Measurements from ENCODE around the gene HASPIN. TPM values are rescaled to one million over a fixed set of nuclear protein-coding genes. Genes with fewer than 3 reads are reported as not detected.
A peak's percentile ranks its signal among the peaks of the same experiment; 100 is the strongest.

Gene HASPIN
- total and polyA plus RNA-seq, 2 of the 13 experiments (the other 11 are each of a cell fraction or from before 2014, with no cell fraction given), result 2.7 to 8.1 TPM

DNA sequence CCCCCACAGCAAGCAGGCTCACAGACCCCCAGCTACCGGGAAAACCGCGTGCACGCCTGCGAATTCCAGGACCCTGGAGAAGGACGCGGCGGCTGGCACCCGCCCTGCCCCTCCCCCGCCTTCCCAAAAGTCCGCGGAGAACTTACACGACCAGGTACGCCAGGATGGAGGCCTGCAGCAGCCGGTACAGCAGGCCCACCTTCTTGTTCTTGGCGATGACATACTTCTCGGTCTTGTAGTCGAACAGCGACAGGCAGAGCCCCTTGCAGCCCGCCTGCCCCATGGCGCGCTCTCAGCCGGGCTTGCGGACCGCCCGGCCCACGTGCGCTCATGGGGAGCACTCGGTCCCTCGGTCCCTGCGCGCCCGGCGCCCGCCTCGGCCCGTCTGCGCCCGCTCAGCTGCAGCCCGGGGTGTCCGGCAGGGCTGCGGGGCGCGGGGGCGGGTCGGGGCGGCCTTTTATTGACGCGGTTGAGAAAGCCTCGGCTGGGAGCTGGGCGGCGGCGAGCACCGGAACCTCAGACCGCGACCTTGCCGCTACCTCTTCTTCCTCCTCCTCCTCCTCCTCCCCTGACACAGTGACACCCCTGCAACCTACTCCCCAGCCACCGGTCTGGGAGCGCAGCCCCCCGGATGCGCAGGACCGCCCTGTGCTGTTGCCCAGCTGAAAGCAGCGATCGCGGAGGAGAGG, 27.8 kb upstream of the HASPIN start, which contains the start of gene P2RX5 (continued):
- TF ChIP-seq RNF2 (conservative IDR thresholded peaks at IDR 0.05; ENCODE audit: low read depth) (no peak), BHLHE40 (IDR thresholded peaks at IDR 0.05; ENCODE audit: low read length) (no peak), DNMT1 (CRISPR knock-in tag; IDR thresholded peaks at IDR 0.05) (no peak), SRY (CRISPR knock-in tag; IDR thresholded peaks at IDR 0.05) (0 out of 2 replicates have a peak, but pooled peaks have one; percentile 32), MYC (CRISPR knock-in tag; IDR thresholded peaks at IDR 0.05; ENCODE audit: borderline replicate concordance) (peak; percentile 48; the same call in 1 of the 2 replicates), MIER2 (CRISPR knock-in tag; IDR thresholded peaks at IDR 0.05) (peak; percentile 55; the same call in 1 of the 2 replicates), MXD4 (CRISPR knock-in tag; IDR thresholded peaks at IDR 0.05) (peak; percentile 10; the same call in 1 of the 2 replicates), TEAD3 (CRISPR knock-in tag; optimal IDR thresholded peaks at IDR 0.05; ENCODE audit: borderline replicate concordance) (no peak), PHF5A (CRISPR knock-in tag; IDR thresholded peaks at IDR 0.05; ENCODE audit: low read depth, unreplicated experiment) (no peak), ZSCAN25 (CRISPR knock-in tag; IDR thresholded peaks at IDR 0.05) (peak; percentile 85)
- TF ChIP-seq, protein P1, sequence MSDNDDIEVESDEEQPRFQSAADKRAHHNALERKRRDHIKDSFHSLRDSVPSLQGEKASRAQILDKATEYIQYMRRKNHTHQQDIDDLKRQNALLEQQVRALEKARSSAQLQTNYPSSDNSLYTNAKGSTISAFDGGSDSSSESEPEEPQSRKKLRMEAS (IDR thresholded peaks at IDR 0.05), result peak; percentile 76
- TF ChIP-seq, protein P2, sequence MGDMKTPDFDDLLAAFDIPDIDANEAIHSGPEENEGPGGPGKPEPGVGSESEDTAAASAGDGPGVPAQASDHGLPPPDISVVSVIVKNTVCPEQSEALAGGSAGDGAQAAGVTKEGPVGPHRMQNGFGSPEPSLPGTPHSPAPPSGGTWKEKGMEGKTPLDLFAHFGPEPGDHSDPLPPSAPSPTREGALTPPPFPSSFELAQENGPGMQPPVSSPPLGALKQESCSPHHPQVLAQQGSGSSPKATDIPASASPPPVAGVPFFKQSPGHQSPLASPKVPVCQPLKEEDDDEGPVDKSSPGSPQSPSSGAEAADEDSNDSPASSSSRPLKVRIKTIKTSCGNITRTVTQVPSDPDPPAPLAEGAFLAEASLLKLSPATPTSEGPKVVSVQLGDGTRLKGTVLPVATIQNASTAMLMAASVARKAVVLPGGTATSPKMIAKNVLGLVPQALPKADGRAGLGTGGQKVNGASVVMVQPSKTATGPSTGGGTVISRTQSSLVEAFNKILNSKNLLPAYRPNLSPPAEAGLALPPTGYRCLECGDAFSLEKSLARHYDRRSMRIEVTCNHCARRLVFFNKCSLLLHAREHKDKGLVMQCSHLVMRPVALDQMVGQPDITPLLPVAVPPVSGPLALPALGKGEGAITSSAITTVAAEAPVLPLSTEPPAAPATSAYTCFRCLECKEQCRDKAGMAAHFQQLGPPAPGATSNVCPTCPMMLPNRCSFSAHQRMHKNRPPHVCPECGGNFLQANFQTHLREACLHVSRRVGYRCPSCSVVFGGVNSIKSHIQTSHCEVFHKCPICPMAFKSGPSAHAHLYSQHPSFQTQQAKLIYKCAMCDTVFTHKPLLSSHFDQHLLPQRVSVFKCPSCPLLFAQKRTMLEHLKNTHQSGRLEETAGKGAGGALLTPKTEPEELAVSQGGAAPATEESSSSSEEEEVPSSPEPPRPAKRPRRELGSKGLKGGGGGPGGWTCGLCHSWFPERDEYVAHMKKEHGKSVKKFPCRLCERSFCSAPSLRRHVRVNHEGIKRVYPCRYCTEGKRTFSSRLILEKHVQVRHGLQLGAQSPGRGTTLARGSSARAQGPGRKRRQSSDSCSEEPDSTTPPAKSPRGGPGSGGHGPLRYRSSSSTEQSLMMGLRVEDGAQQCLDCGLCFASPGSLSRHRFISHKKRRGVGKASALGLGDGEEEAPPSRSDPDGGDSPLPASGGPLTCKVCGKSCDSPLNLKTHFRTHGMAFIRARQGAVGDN (CRISPR knock-in tag; IDR thresholded peaks at IDR 0.05), result peak; percentile 58
- TF ChIP-seq, protein P3, sequence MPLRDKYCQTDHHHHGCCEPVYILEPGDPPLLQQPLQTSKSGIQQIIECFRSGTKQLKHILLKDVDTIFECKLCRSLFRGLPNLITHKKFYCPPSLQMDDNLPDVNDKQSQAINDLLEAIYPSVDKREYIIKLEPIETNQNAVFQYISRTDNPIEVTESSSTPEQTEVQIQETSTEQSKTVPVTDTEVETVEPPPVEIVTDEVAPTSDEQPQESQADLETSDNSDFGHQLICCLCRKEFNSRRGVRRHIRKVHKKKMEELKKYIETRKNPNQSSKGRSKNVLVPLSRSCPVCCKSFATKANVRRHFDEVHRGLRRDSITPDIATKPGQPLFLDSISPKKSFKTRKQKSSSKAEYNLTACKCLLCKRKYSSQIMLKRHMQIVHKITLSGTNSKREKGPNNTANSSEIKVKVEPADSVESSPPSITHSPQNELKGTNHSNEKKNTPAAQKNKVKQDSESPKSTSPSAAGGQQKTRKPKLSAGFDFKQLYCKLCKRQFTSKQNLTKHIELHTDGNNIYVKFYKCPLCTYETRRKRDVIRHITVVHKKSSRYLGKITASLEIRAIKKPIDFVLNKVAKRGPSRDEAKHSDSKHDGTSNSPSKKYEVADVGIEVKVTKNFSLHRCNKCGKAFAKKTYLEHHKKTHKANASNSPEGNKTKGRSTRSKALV (CRISPR knock-in tag; IDR thresholded peaks at IDR 0.05), result peak; percentile 89; the same call in 1 of the 2 replicates
- TF ChIP-seq, protein P4, sequence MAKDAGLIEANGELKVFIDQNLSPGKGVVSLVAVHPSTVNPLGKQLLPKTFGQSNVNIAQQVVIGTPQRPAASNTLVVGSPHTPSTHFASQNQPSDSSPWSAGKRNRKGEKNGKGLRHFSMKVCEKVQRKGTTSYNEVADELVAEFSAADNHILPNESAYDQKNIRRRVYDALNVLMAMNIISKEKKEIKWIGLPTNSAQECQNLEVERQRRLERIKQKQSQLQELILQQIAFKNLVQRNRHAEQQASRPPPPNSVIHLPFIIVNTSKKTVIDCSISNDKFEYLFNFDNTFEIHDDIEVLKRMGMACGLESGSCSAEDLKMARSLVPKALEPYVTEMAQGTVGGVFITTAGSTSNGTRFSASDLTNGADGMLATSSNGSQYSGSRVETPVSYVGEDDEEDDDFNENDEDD (CRISPR knock-in tag; IDR thresholded peaks at IDR 0.05; ENCODE audit: borderline replicate concordance), result peak; percentile 40; the same call in 1 of the 2 replicates
- TF ChIP-seq, protein P5, sequence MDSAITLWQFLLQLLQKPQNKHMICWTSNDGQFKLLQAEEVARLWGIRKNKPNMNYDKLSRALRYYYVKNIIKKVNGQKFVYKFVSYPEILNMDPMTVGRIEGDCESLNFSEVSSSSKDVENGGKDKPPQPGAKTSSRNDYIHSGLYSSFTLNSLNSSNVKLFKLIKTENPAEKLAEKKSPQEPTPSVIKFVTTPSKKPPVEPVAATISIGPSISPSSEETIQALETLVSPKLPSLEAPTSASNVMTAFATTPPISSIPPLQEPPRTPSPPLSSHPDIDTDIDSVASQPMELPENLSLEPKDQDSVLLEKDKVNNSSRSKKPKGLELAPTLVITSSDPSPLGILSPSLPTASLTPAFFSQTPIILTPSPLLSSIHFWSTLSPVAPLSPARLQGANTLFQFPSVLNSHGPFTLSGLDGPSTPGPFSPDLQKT (CRISPR knock-in tag; IDR thresholded peaks at IDR 0.05; ENCODE audit: borderline replicate concordance), result no peak

All from HepG2 (cell line).